K562 (cell line): ENCODE measurements around the gene DCAF4. TPM values are rescaled to one million over a fixed set of nuclear protein-coding genes. Genes with fewer than 3 reads are reported as not detected.

Experiments
- ATAC-seq: fragments of 200-7000 bp; cut with Tn5 transposase; 3 replicates; pipeline ENCODE4 v1.9.1; 2020; ENCODE audit warnings: moderate library complexity
- BruUV-seq: library from RNA; stranded (reverse); fragments of 400-500 nt; replicated peaks from 2 replicates; lab custom pipeline; 2021; lab: Mats Ljungman, UMichigan
- CTCF ChIA-PET: fragments of 300-600 bp; formaldehyde crosslinking; extraction: SDS; loops from one replicate; lab custom pipeline; 2021; ENCODE audit warnings: low intra/inter-chr PET ratio; lab: Yijun Ruan, JAX
- POLR2A ChIA-PET: fragments of 300-600, 350-650 bp; sonication (Branson Sonifier 250); formaldehyde crosslinking; extraction: SDS; loops from one replicate; lab custom pipeline; 2021; ENCODE audit warnings: antibody characterized with exemption, inconsistent platforms; lab: Yijun Ruan, JAX
- DNase-seq, 4 experiments: peaks; one replicate each; pipeline versions ENCODE4 v3.0.0 to v3.0.0-alpha.2; 2011 to 2018; ENCODE audit warnings: low spot score in 3 of 4, mixed read lengths in 3 of 4; ENCODE audit errors: extremely low read depth in 1 of 4
- FAIRE-seq: peaks from 2 replicates; lab custom pipeline; 2011; peaks lifted over from hg19 to GRCh38; lab: Jason Lieb, UNC
- H2AFZ ChIP-seq: 2 replicates; pipeline ENCODE4 v1.6.0; 2011; ENCODE audit warnings: low read depth, low read length, control low read depth, inconsistent platforms
- H3K27ac ChIP-seq: fragments of 200-600 bp; 3 replicates; pipeline ENCODE4 v1.8.0; 2011; ENCODE audit warnings: low read depth, mild to moderate bottlenecking, control low read depth, inconsistent platforms, low read length, moderate library complexity, mixed read lengths; ENCODE audit errors: extremely low read depth
- H3K27me3 ChIP-seq, 2 experiments: fragments of 300-600 bp in 1 of 2; 2 replicates in 1 of 2; 3 replicates in 1 of 2; pipeline versions ENCODE4 v1.6.0 to v1.8.0; 2011; ENCODE audit warnings: inconsistent platforms in 2 of 2, low read length in 2 of 2, mild to moderate bottlenecking in 1 of 2, mixed read lengths in 1 of 2, moderate library complexity in 1 of 2; ENCODE audit not compliant: control insufficient read depth in 2 of 2, insufficient read depth in 2 of 2
- H3K36me3 ChIP-seq: fragments of 300-600 bp; 3 replicates; pipeline ENCODE4 v1.8.0; 2011; ENCODE audit warnings: mild to moderate bottlenecking, low read length, inconsistent platforms; ENCODE audit not compliant: control insufficient read depth, insufficient read depth
- H3K4me1 ChIP-seq, 2 experiments: fragments of 200-600 bp in 1 of 2; replicated peaks in 1 of 2; 2 replicates in 1 of 2; 3 replicates in 1 of 2; pipeline versions ENCODE4 v1.5.1 to v1.8.0; 2011; ENCODE audit warnings: inconsistent platforms in 2 of 2, low read length in 2 of 2, mild to moderate bottlenecking in 1 of 2, mixed read lengths in 1 of 2, moderate library complexity in 1 of 2; ENCODE audit not compliant: control insufficient read depth in 2 of 2, insufficient read depth in 2 of 2
- H3K4me2 ChIP-seq: 2 replicates; pipeline ENCODE4 v1.6.1; 2011; ENCODE audit warnings: low read length, control low read depth, inconsistent platforms, mixed read lengths; ENCODE audit not compliant: insufficient read depth
- H3K4me3 ChIP-seq: fragments of 200-600 bp; sonication (generic), shearing (Covaris generic); 2 replicates; pipeline ENCODE4 v1.5.1; 2016; ENCODE audit warnings: control low read depth, inconsistent platforms
- H3K79me2 ChIP-seq: fragments of 200-600 bp; 3 replicates; pipeline ENCODE4 v1.8.0; 2011; ENCODE audit warnings: low read length, inconsistent platforms; ENCODE audit not compliant: control insufficient read depth, insufficient read depth
- H3K9ac ChIP-seq, 2 experiments: 2 replicates each; pipeline versions ENCODE4 v1.6.0 to v1.6.1; 2011; ENCODE audit warnings: low read depth in 2 of 2, low read length in 2 of 2, control low read depth in 1 of 2, inconsistent platforms in 1 of 2, mild to moderate bottlenecking in 1 of 2, mixed read lengths in 1 of 2; ENCODE audit not compliant: insufficient read depth in 1 of 2
- H3K9me1 ChIP-seq: one replicate; pipeline ENCODE4 v1.6.0; 2011; ENCODE audit warnings: inconsistent platforms, mild to moderate bottlenecking, low read length, moderate library complexity; ENCODE audit not compliant: control insufficient read depth, insufficient read depth
- H3K9me3 ChIP-seq: replicated peaks from 2 replicates; pipeline ENCODE4 v1.5.1; 2011; ENCODE audit warnings: low read depth, low read length, inconsistent platforms; ENCODE audit not compliant: control insufficient read depth, insufficient read depth
- H4K20me1 ChIP-seq: replicated peaks from 2 replicates; pipeline ENCODE4 v1.6.1; 2011; ENCODE audit warnings: low read length, inconsistent platforms, mixed read lengths; ENCODE audit not compliant: control insufficient read depth, insufficient read depth
- ARID2 ChIP-seq: fragments of 450-650 bp; IDR thresholded peaks from 2 replicates; pipeline ENCODE4 v1.6.1; 2017; ENCODE audit warnings: antibody characterized with exemption, mild to moderate bottlenecking
- CC2D1A ChIP-seq: fragments of 450-650 bp; IDR thresholded peaks from 2 replicates; pipeline ENCODE4 v1.6.1; 2017; ENCODE audit warnings: mild to moderate bottlenecking
- CEBPB ChIP-seq: fragments of 450-650 bp; IDR thresholded peaks from 2 replicates; pipeline ENCODE4 v1.6.1; 2016; ENCODE audit warnings: missing genetic modification characterization, missing compliant biosample characterization
- CEBPG ChIP-seq, 3 experiments: fragments of 200-800 bp in 1 of 3; sonication (Bioruptor generic) in 1 of 3; sonication (generic) in 1 of 3; formaldehyde crosslinking in 1 of 3; IDR thresholded peaks in 2 of 3; conservative IDR thresholded peaks in 1 of 3; 2 replicates each; pipeline versions ENCODE4 v1.6.1 to v1.8.0; 2016 to 2022; ENCODE audit warnings: missing compliant biosample characterization in 2 of 3, missing genetic modification characterization in 2 of 3, mild to moderate bottlenecking in 1 of 3, missing genetic modification reagents in 1 of 3
- EHMT2 ChIP-seq: fragments of 450-650 bp; IDR thresholded peaks from 2 replicates; pipeline ENCODE4 v1.6.1; 2018; ENCODE audit warnings: antibody characterized with exemption
- MAZ ChIP-seq, 2 experiments: fragments of 450-650 bp in 1 of 2; sonication (generic) in 1 of 2; formaldehyde crosslinking; IDR thresholded peaks in 1 of 2; conservative IDR thresholded peaks in 1 of 2; 2 replicates each; pipeline versions ENCODE4 v1.4.0 to v1.5.0; 2020; ENCODE audit warnings: mild to moderate bottlenecking in 1 of 2, missing genetic modification reagents in 1 of 2
- RAD21 ChIP-seq, 2 experiments: fragments of 250-450 bp in 1 of 2; fragments of 450-650 bp in 1 of 2; sonication (Bioruptor Pico) in 1 of 2; formaldehyde crosslinking in 1 of 2; IDR thresholded peaks in 1 of 2; conservative IDR thresholded peaks in 1 of 2; 2 replicates each; pipeline versions ENCODE4 v1.4.0 to v1.8.0; 2020 to 2022; ENCODE audit warnings: mild to moderate bottlenecking in 2 of 2, moderate library complexity in 1 of 2
- RBM39 ChIP-seq: fragments of 200-400 bp; formaldehyde crosslinking; optimal IDR thresholded peaks from 2 replicates; pipeline ENCODE3; 2018; ENCODE audit warnings: low read depth, low read length
- SMC3 ChIP-seq: conservative IDR thresholded peaks from 2 replicates; pipeline ENCODE4 v1.6.1; 2011; ENCODE audit warnings: low read depth, low read length, improper control_type of control experiment; ENCODE audit not compliant: insufficient read depth
- STAG1 ChIP-seq: sonication (generic); formaldehyde crosslinking; IDR thresholded peaks from 2 replicates; pipeline ENCODE4 v1.5.0; 2020; ENCODE audit warnings: missing genetic modification reagents, borderline replicate concordance
- TAL1 ChIP-seq: fragments of 450-650 bp; IDR thresholded peaks from 2 replicates; pipeline ENCODE4 v1.6.1; 2016; ENCODE audit warnings: mild to moderate bottlenecking
- TEAD2 ChIP-seq: fragments of 450-650 bp; IDR thresholded peaks from 2 replicates; pipeline ENCODE4 v1.6.1; 2016; ENCODE audit warnings: missing genetic modification characterization, control low read depth, missing compliant biosample characterization
- ZNF695 ChIP-seq: fragments of 450-650 bp; formaldehyde crosslinking; IDR thresholded peaks from 2 replicates; pipeline ENCODE4 v1.4.0; 2020; ENCODE audit warnings: mild to moderate bottlenecking, moderate library complexity
- WGBS: fragments of 100-300 bp; shearing (Covaris generic); methylation state at CpG from one replicate; pipeline ENCODE4 v1.1.6; 2016; ENCODE audit warnings: low coverage, mixed read lengths; ENCODE audit not compliant: insufficient coverage; ENCODE audit errors: missing lambda C conversion rate; 5-methylcytosine and 5-hydroxymethylcytosine counted together
- in situ Hi-C: fragments of 300-500 bp; cut with MboI; formaldehyde crosslinking; loops from 4 replicates; pipeline ENCODE4 v1.15.0; 2018; ENCODE audit warnings: inconsistent platforms, mixed read lengths
- intact Hi-C: fragments of 100-400 bp; cut with micrococcal nuclease; formaldehyde crosslinking; loops from 2 replicates; pipeline ENCODE4 v1.14.2; 2022
- polyA plus RNA-seq, 8 experiments: library from polyadenylated mRNA; depleted of rRNA in 4 of 8; stranded (reverse) in 5 of 8; unstranded in 3 of 8; fragments of >200 nt; fragmentation: Nextera tagmentation in 2 of 8; fragmentation: Illumina TruSeq in 1 of 8; extraction: Ambion mirVana in 2 of 8; extraction: Trizol in 1 of 8; gene quantifications; 2 replicates each; pipeline versions ENCODE4 v1.2.1 to v1.2.3, GENCODE V29; 2011 to 2014; ENCODE audit warnings: inconsistent platforms in 1 of 8, missing spikeins in 1 of 8
- total RNA-seq, 7 experiments: library from RNA; depleted of rRNA in 6 of 7; stranded (reverse); fragments of >200 nt in 6 of 7; fragmentation: Illumina TruSeq in 2 of 7; extraction: Trizol in 2 of 7; gene quantifications; 2 replicates each; pipeline versions ENCODE4 v1.2.1 to v1.2.3, GENCODE V29; 2011 to 2021; ENCODE audit warnings: low replicate concordance in 1 of 7
- TF ChIP-seq, protein P1 (sequence below): fragments of 450-650 bp; formaldehyde crosslinking; IDR thresholded peaks from 2 replicates; pipeline ENCODE4 v1.4.0; 2020; ENCODE audit warnings: mild to moderate bottlenecking, moderate library complexity
- TF ChIP-seq, protein P2 (sequence below): sonication (generic); formaldehyde crosslinking; IDR thresholded peaks from 2 replicates; pipeline ENCODE4 v1.8.0; 2022; ENCODE audit warnings: mild to moderate bottlenecking, missing genetic modification reagents
- TF ChIP-seq, protein P3 (sequence below): conservative IDR thresholded peaks from 2 replicates; pipeline ENCODE4 v1.6.1; 2011; ENCODE audit warnings: low read depth, mild to moderate bottlenecking, low read length; ENCODE audit not compliant: control insufficient read depth

DCAF4 gene
- total and polyA plus RNA-seq, 9 of the 15 experiments (the other 6 are each of a cell fraction or from before 2014, with no cell fraction given) = 2.7 to 49.2 (median 22.9) TPM

DNA sequence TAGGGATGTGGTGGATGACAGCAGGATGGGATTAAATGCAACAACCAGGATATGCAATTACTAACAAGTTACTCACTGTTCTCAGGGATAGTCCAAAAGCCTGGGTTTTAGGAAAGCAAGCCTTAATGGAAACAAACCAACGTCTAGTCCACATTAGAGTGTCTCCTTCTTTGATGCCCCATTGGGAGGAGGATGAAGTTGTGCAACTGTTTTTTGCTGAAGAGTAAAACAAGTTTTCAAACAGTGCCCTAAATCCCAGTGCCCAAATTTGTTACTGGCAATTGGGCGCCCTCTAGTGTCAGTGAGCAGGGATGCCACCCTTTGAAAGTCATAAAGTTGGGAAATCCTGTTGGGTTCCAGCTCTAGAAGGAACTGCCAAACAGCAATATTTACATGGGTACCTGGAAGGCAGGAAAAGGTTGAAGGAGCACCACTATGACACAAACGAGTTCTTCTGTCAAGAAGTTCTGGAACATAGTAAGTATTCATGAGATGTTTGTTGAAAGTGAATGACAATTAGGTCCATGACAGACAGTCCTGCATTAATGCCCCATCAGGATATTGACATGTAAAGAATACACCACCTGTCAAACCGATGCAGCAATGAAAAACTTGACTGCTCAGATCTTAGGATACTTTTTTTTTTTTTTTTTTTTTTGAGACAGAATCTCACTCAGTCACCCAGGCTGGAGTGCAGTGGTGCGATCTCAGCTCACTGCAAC is 21.3 kb upstream of the DCAF4 start:
- Histone ChIP-seq H3K9me1 (no peaks in the 10 kb centered on the region), H3K4me3 (no peak overlapping the region), H3K9me3 (no peaks in the 10 kb centered on the region), H2AFZ (no peak overlapping the region), H3K9ac (no peak overlapping the region), H3K36me3 (no peaks in the 10 kb centered on the region), H3K27ac (no peak overlapping the region), H4K20me1 (no peaks in the 10 kb centered on the region), H3K27me3 (no peaks in the 10 kb centered on the region), H3K4me1 (peaks cover 5 to 23% of the 10 kb centered on the region in 2 experiments), H3K4me2 (no peak overlapping the region), H3K79me2 (no peaks in the 10 kb centered on the region)
- ChIA-PET POLR2A (interaction anchor here (0.6 to 1.1 kb wide), 2 partner anchors 362 to 1305 kb away, joined by 3 read pairs; no protein-coding TSS in a partner anchor), CTCF (interaction anchor here (0.7 to 2.1 kb wide), 3 partner anchors 388 to 432 kb away, joined by 7 to 23 read pairs (median 10); no protein-coding TSS in a partner anchor)
- WGBS = 0% methylated on average over 4 of the region's 5 CpGs
- DNase-seq (peak; percentile 30 to 71 (median 42)), FAIRE-seq (peak; percentile 86), ATAC-seq (peak; percentile 48; the same call in 2 of the 3 replicates)
- intact Hi-C loops = loop anchor here (1.0 to 10.0 kb wide), 3 partner anchors 82 to 388 kb away; no protein-coding TSS in a partner anchor
- no TSS peak for BruUV-seq
- in situ Hi-C loops = loop anchor here (5.0 kb wide), 1 partner anchor 393 kb away; no protein-coding TSS in a partner anchor
- peak; percentile 44; the same call in 1 of the 2 replicates for TF ChIP-seq STAG1 (CRISPR knock-in tag)
- TF ChIP-seq ZNF695 (CRISPR knock-in tag) = no peak
- TF ChIP-seq, protein P1, sequence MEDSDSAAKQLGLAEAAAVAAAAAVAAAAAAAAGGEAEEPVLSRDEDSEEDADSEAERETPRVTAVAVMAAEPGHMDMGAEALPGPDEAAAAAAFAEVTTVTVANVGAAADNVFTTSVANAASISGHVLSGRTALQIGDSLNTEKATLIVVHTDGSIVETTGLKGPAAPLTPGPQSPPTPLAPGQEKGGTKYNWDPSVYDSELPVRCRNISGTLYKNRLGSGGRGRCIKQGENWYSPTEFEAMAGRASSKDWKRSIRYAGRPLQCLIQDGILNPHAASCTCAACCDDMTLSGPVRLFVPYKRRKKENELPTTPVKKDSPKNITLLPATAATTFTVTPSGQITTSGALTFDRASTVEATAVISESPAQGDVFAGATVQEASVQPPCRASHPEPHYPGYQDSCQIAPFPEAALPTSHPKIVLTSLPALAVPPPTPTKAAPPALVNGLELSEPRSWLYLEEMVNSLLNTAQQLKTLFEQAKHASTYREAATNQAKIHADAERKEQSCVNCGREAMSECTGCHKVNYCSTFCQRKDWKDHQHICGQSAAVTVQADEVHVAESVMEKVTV = peak; percentile 75
- TF ChIP-seq CC2D1A = peak; percentile 63; the same call in 1 of the 2 replicates
- 0 out of 2 replicates have a peak, but pooled peaks have one; percentile 53 for TF ChIP-seq ARID2
- TF ChIP-seq SMC3 = peak; percentile 71
- TF ChIP-seq TEAD2 (tag) = no peak
- peak; percentile 87 to 92 for TF ChIP-seq RAD21 (CRISPR knock-in tag; conservative IDR thresholded peaks at IDR 0.05 in 1 of 2, IDR thresholded peaks at IDR 0.05 in 1 of 2)
- no peak for TF ChIP-seq TAL1
- TF ChIP-seq EHMT2 = no peak
- peak; percentile 49 for TF ChIP-seq CEBPG (CRISPR knock-in tag; IDR thresholded peaks at IDR 0.05)
- TF ChIP-seq CEBPG (tag; conservative IDR thresholded peaks at IDR 0.05 in 1 of 2, IDR thresholded peaks at IDR 0.05 in 1 of 2) = peak; percentile 78 to 87
- TF ChIP-seq, protein P2, sequence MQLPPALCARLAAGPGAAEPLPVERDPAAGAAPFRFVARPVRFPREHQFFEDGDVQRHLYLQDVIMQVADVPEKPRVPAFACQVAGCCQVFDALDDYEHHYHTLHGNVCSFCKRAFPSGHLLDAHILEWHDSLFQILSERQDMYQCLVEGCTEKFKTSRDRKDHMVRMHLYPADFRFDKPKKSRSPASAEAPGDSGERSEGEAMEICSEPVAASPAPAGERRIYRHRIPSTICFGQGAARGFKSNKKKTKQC (CRISPR knock-in tag) = no peak
- peak in 1 of 2 experiments; percentile 25; a peak in 1 of 4 replicates for TF ChIP-seq MAZ (CRISPR knock-in tag; conservative IDR thresholded peaks at IDR 0.05 in 1 of 2, IDR thresholded peaks at IDR 0.05 in 1 of 2)
- peak; percentile 94 for TF ChIP-seq CEBPB (tag)
- no peak for TF ChIP-seq RBM39
- TF ChIP-seq, protein P3, sequence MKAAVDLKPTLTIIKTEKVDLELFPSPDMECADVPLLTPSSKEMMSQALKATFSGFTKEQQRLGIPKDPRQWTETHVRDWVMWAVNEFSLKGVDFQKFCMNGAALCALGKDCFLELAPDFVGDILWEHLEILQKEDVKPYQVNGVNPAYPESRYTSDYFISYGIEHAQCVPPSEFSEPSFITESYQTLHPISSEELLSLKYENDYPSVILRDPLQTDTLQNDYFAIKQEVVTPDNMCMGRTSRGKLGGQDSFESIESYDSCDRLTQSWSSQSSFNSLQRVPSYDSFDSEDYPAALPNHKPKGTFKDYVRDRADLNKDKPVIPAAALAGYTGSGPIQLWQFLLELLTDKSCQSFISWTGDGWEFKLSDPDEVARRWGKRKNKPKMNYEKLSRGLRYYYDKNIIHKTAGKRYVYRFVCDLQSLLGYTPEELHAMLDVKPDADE = no peak
